NCI-H82 treated with DMSO at 0.1 percent for 48 hours (cell line): ENCODE results near the gene LPCAT2.

Experiments
- DNase-seq: peaks from one replicate; lab custom pipeline; 2025; ENCODE audit not compliant: unreplicated experiment; lab: John Stamatoyannopoulos, UW

LPCAT2 gene

GRCh38 chr16:55480228-55480655 is 28.6 kb upstream of the LPCAT2 start:
- DNase-seq, result no peak

DNA sequence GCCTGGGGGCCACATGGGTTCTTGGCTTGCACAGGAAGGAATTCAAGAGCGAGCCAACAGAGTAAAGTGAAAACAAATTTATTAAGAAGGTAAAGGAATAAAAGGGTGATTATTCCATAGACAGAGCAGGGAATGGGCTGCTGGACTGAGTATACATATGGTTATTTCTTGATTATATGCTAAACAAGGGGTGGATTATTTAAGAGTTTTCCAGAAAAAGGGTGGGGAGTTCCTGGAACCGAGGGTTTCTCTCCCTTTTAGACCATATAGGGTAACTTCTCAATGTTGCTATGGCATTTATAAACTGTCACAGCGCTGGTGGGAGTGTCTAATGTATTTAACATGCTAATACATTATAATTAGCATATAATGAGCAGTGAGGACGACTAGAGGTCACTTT is 27.8 kb upstream of the LPCAT2 start:
- DNase-seq, result no peak

GRCh38 chr16:55482056-55482455 is 26.8 kb upstream of the LPCAT2 start:
- no peak for DNase-seq

DNA sequence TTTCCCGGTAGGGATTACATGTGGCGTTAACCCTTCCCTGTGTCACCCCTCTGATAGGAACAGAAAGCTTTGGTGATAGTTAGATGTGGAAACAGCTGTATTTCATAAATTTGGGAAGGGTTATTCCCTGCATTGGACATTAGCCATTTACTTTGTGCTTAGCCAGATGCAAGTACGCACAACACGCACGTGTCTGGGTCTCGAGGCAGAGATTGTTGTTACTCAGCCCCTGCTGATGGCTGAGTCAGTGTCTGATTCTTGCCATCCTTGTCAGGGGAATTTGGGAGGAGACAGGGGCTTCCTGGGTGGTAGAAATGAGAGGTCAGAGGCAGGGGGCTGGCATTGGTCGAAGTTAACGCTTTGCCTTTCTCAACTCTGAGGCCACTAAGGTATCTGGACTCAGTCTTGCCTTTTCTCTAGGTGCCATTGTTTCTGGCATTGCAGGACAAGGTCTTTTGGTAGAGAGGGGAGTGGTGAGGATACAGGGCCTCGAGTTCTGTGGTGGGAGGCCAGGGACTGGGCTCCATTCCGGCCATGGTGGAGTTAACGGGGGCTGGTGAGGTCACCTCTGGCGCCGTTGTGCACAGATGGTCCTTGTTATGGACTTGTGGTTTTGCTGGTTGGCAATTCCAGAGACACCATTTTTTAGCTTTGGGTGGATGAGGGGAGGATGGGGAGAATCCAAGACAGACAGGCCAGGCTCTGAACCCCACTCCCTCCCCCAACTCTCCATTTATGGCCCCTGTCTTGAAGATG is 21.6 kb upstream of the LPCAT2 start:
- no peak for DNase-seq

DNA sequence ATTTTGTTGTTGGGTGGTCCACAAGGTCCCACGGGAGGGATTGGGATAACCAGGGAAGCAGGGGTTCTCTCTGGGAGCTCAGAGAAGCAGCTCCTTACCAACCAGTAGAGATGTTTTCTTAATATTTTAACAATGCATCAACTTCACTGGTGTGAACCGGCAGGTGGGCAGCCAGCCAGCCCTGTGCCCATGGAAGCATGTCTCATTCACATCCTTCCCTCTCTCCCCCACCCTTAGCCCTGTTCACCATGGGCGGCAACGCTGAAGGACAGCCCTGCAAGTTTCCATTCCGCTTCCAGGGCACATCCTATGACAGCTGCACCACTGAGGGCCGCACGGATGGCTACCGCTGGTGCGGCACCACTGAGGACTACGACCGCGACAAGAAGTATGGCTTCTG is 20.6 kb upstream of the LPCAT2 start:
- no peak for DNase-seq

DNA sequence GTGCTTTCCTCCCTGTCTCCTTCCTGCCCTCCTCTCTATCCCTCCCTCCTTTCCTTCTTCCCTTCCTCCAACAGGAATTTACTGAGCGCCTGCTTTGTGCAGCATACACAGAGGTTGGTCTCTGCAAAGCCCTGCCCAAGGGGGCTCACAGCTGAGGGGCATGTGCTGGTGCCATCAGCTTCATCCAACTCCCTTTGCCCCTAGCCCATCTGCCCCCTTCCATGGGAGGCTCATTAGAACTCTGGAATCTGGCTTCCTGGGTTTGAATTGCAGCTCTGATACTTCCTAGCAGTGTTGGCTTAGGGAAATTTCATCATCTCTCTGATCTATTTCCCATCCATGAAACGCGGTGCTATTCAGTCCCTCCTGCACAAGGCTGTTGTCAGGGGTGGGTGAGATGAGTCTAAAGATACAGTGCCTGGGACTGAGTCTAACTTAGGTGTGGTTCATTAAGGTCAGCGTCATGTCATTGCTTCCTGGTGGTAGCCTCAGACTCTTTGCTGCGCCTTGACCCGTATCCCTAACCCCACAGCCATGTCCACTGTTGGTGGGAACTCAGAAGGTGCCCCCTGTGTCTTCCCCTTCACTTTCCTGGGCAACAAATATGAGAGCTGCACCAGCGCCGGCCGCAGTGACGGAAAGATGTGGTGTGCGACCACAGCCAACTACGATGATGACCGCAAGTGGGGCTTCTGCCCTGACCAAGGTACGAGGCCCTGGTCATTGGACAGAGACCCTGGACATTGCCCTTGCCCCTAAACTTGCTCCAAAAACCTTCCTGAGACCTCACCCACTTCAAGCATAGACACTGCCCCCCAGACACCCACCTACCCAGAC is 19.5 kb upstream of the LPCAT2 start:
- DNase-seq, result no peak

GRCh38 chr16:55489956-55490265 is 19.0 kb upstream of the LPCAT2 start:
- no peak for DNase-seq

GRCh38 chr16:55490301-55490700 is 18.6 kb upstream of the LPCAT2 start:
- no peak for DNase-seq

DNA sequence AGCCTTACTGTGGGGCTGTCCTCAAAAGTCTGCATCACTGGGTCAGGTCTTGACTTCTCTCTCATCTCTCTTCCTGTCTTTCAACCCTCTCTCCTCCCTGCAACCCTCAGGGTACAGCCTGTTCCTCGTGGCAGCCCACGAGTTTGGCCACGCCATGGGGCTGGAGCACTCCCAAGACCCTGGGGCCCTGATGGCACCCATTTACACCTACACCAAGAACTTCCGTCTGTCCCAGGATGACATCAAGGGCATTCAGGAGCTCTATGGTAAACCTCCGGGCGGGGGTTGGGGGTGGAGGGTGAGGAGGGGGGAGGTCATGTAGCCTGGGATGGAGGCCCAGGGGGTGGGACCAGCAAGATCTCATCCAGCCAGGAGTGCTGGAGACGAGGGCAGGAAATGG is 17.2 kb upstream of the LPCAT2 start:
- no peak for DNase-seq

- DNase-seq, result no peak
These were observed 16.0 kb upstream of the LPCAT2 start for GRCh38 chr16:55492756-55493380.

GRCh38 chr16:55494994-55495421 is 13.9 kb upstream of the LPCAT2 start:
- no peak for DNase-seq

DNA sequence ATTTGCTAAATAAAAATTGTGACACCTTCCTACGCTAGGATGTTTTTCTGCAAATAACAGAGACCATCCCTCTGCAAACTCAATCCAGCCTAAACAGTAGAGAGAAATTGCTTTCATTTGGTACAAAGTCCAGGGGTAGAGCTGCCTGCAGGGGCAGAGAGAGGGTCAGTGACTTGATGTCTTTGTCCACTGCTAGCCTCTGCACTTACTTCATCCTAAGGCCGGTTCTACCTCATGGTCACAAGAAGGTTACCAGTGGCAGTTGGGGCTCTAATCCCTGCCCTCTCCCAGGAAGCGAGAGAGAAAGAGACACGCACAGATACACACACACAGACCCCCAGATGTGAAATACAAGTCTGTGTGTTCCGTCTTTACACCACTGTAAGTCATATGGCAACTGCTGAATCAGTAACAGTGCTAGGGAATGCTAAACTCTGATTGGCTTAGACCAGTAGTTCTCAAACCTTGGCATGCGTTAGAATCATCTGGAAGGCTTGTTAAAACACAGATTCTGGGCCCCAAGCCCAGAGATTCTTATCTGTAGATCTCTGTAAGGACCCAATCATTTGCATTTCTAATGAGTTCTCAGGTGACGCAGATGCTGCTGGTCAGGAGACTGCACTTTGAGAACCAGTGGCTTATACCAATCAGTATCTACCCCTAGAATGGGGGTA is 13.1 kb upstream of the LPCAT2 start:
- DNase-seq, result no peak

- no peak for DNase-seq
These were observed 12.2 kb upstream of the LPCAT2 start for GRCh38 chr16:55496509-55497145.

- no peak for DNase-seq
These were observed 11.3 kb upstream of the LPCAT2 start for GRCh38 chr16:55497558-55497957.

GRCh38 chr16:55498101-55498500 is 10.8 kb upstream of the LPCAT2 start:
- DNase-seq, result no peak

GRCh38 chr16:55499281-55499680 is 9.6 kb upstream of the LPCAT2 start:
- DNase-seq, result no peak

DNA sequence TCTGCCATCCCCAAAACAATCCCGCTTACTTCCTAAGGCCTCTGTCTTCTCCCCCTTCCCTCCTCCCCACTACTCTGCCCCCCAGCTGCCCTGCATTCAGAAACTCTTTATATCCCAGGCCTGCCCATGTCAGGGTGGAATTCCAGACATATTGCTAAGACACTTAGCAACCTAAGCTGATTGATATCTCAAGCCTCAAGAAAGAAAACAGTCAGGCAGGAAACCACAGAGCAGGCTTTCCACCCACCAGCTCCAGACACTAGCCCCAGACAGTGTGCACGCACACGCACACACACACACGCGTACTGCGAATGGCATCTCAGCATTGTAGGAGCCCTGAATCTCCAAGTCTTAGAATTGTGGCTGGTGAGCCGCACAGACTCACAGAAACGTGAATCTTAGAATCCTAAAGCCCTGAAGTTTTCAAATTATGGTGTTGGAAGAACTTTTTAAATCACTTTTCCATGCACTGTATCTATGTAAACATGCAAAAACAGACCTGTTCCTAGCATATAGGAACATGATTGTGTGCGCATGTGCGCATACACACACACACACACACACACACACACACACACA is 8.8 kb upstream of the LPCAT2 start:
- peak; percentile 74 for DNase-seq

DNA sequence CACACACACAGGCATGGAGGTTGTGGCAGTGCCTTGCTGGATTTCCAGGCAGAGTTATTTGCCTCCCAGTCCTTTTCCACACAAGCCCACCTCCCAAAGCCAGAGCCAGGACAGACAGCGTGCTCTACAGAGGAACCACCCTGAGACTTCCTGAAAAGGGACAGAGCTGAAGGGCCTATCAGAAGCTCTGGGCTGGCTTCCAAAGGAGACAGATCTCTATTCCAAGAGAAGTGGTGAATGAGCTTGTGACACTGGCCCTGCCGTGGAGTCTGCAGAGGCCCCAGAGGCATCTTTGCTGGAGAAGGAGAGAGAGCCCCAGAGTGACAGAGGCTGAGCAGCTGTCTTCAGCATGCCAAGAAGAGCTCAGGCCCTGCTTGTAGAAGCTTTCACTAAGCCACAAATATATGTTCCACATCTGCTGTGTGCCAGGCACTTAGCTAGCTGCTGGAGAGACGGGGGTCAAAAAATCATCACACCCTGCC is 8.3 kb upstream of the LPCAT2 start:
- DNase-seq, result no peak

- no peak for DNase-seq
These were observed 7.1 kb upstream of the LPCAT2 start for GRCh38 chr16:55501549-55502322.
